Vagina (tissue), 2 donors: Measurements from ENCODE around the gene PACRGL.

Source experiments
- POLR2A ChIP-seq, 2 donors: fragments of 450-650 bp; IDR thresholded peaks; one replicate each; pipeline ENCODE4 v1.6.1; 2017; ENCODE audit warnings: antibody characterized with exemption in 2 of 2, mild to moderate bottlenecking in 2 of 2, moderate library complexity in 2 of 2
- POLR2AphosphoS5 ChIP-seq, 2 donors: sonication (generic); formaldehyde crosslinking; IDR thresholded peaks; one replicate each; pipeline ENCODE4 v1.9.0; 2017; ENCODE audit warnings: antibody characterized with exemption in 2 of 2, mild to moderate bottlenecking in 2 of 2, low read depth in 1 of 2; ENCODE audit not compliant: insufficient read depth in 1 of 2
- TF ChIP-seq, protein P1 (sequence below), 3 experiments: fragments of 450-650 bp in 2 of 3; fragments of 200-600 bp in 1 of 3; sonication (generic) in 1 of 3; IDR thresholded peaks; one replicate each; pipeline ENCODE4 v1.5.1; 2017 to 2019; ENCODE audit warnings: antibody characterized with exemption in 3 of 3, mild to moderate bottlenecking in 2 of 3, moderate library complexity in 2 of 3

DNA sequence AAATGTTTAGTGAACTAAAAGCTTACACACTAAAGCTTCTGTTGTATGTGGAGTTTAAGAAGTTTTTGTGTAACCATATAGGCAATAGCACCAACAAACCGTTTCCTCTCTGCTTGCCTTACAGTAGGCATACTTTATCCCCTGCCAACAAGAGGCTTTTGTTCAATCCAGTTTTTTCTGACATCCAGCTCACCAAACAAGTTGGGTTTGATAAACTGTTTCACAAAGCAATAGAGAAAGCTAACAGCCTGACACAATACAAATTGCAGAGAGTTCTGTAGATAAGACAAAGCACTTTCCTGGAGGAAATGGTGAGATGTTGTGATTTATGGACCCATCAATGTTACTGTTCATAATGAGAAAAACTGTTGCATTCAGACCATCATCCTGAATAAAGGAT lies 53.8 kb downstream of the PACRGL start:
- TF ChIP-seq, protein P1, sequence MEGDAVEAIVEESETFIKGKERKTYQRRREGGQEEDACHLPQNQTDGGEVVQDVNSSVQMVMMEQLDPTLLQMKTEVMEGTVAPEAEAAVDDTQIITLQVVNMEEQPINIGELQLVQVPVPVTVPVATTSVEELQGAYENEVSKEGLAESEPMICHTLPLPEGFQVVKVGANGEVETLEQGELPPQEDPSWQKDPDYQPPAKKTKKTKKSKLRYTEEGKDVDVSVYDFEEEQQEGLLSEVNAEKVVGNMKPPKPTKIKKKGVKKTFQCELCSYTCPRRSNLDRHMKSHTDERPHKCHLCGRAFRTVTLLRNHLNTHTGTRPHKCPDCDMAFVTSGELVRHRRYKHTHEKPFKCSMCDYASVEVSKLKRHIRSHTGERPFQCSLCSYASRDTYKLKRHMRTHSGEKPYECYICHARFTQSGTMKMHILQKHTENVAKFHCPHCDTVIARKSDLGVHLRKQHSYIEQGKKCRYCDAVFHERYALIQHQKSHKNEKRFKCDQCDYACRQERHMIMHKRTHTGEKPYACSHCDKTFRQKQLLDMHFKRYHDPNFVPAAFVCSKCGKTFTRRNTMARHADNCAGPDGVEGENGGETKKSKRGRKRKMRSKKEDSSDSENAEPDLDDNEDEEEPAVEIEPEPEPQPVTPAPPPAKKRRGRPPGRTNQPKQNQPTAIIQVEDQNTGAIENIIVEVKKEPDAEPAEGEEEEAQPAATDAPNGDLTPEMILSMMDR (IDR thresholded peaks at IDR 0.05): no peak
- TF ChIP-seq POLR2A (IDR thresholded peaks at IDR 0.05) (no peak), POLR2AphosphoS5 (IDR thresholded peaks at IDR 0.05; ENCODE audit: insufficient read depth in 1 of 2, low read depth in 1 of 2) (no peak)
